Omental fat pad (tissue), 4 donors: Measurements from ENCODE around the gene NAPA. TPM values are rescaled to one million over a fixed set of nuclear protein-coding genes. Genes with fewer than 3 reads are reported as not detected.
A peak's percentile ranks its signal among the peaks of the same experiment; 100 is the strongest.

Experiments
- ATAC-seq: fragments of 150-250 bp; one replicate; pipeline ENCODE4 v1.9.1; 2016; ENCODE audit warnings: mild to moderate bottlenecking, moderate library complexity; ENCODE audit not compliant: low FRiP score
- DNase-seq: peaks from one replicate; pipeline ENCODE4 v3.0.0-alpha.2; 2019; ENCODE audit warnings: low spot score
- total RNA-seq, 4 donors: library from RNA; depleted of rRNA; stranded (reverse); fragments of >200 nt; gene quantifications; one replicate each; pipeline ENCODE4 v1.1.0, GENCODE V29; 2016
- TF ChIP-seq, protein P1 (sequence below), 3 donors: fragments of 450-650 bp; IDR thresholded peaks; one replicate each; pipeline ENCODE4 v1.5.1; 2016 to 2017; ENCODE audit warnings: antibody characterized with exemption in 3 of 3, mild to moderate bottlenecking in 3 of 3, moderate library complexity in 2 of 3

The NAPA gene
- total RNA-seq, 4 donors from 2014 or later, result 77.5 to 83.6 (median 81.0) TPM

DNA sequence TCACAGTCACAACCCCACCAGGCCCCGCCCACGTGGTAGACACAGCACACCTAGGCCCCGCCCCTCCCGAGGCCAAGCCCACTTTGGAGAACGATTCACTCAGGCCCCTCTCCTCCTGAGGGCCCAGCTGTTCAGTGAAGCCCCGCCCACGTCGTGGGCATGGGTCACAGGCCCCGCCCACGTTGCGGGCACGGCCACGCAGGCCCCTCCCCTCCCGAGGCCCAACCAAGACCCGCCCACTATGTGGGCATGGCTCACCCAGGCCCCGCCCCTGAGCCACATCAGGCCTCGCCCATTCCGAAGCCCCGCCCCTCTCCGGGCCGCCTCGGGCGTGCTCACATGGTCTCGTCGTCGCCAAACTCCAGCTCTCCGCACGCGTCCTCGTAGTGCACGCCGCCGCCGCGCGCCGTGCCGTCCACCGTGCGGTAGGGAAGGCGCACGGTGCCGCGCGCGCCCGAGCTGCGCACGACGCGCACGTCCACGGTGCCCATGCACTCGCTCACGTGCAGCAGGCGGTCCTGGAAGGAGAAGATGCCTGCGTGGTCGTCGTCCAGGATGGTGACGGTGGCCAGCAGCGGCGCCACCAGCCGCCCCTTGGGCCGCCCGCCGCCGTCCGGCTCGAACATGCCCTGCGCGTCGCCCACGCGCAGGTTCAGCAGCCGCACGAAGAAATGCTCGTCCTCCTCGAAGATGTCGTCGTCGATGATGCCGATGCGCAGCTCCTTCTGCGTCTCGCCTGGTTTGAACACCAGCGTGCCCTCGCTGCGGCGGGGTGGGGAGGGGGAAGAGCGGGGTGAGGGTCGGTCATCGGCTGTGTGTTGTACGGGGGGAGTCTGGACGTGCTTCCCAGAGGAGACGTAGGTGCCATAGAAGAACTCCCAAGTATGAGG is 67.1 kb downstream of the NAPA start:
- DNase-seq (no peak), ATAC-seq (peak; percentile 9)
- TF ChIP-seq, protein P1, sequence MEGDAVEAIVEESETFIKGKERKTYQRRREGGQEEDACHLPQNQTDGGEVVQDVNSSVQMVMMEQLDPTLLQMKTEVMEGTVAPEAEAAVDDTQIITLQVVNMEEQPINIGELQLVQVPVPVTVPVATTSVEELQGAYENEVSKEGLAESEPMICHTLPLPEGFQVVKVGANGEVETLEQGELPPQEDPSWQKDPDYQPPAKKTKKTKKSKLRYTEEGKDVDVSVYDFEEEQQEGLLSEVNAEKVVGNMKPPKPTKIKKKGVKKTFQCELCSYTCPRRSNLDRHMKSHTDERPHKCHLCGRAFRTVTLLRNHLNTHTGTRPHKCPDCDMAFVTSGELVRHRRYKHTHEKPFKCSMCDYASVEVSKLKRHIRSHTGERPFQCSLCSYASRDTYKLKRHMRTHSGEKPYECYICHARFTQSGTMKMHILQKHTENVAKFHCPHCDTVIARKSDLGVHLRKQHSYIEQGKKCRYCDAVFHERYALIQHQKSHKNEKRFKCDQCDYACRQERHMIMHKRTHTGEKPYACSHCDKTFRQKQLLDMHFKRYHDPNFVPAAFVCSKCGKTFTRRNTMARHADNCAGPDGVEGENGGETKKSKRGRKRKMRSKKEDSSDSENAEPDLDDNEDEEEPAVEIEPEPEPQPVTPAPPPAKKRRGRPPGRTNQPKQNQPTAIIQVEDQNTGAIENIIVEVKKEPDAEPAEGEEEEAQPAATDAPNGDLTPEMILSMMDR (IDR thresholded peaks at IDR 0.05), result no peak

DNA sequence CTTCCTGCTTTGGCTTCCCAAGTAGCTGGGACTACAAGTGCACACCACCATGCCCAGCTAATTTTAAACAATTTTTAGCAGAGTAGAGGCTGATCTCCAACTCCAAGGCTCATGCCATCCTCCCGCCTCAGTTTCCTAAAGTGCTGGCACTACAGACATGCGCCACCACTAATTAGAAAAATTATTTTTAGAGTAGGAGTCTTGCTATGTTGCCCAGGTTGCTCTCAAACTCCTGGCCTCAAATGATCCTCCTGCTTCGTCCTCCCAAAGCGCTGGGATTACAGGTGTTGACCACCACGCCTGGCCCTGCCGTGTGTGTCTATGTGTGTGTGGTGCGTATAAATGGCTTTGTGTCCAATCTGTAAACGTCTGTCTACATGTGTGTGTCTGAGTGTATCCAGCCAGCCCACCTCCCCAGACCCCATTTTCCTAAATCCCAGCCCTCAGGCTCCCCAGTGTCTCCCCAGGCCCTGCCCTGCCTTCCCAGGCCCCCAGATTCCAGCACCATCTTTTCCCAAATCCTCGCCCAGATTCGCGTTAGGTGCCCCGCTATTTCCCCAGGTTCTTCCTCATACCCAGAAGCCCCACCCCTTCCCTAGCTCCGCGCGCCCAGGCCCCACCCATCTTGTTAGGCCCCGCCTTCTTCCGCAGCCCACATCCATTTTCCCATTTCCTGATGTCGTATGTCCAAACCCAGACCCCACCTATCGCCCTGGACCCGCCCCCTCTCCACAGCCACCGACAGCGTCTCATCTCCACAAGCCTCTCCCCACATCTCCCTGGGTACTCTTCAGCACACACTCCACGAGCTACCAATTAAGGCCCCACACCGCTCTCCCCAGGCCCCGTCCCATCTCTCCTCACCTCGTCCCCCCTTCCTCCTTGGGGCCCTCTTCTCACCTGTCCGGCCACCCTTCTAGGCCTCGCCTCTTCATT is 68.1 kb downstream of the NAPA start:
- ATAC-seq (no peak), DNase-seq (no peak)
- TF ChIP-seq, protein P1 (IDR thresholded peaks at IDR 0.05), result no peak

DNA sequence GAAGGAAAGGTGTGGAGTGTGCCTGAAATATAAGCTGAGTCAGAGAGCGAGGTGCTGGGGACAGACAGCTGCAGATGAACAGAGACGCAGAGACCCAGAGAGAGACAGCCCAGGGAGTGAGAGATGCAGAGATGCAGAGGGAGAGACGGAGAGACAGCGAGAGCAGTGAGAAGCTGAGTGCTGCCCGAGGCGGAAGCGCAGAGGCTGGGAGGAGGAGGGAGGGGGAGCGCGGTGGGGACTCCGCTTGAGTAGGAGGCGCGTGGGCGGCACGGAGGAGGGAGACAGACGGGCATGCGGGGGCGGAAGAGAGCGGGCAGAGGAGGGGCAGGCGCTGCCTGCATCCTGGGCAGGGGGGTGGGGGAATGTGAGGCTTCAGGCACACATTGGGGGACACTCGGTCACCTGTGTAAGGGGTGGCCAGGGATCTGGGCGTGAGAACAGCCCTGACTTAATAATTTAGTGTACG is 68.9 kb downstream of the NAPA start:
- TF ChIP-seq, protein P1 (IDR thresholded peaks at IDR 0.05), result no peak
- ATAC-seq (no peak), DNase-seq (no peak)

DNA sequence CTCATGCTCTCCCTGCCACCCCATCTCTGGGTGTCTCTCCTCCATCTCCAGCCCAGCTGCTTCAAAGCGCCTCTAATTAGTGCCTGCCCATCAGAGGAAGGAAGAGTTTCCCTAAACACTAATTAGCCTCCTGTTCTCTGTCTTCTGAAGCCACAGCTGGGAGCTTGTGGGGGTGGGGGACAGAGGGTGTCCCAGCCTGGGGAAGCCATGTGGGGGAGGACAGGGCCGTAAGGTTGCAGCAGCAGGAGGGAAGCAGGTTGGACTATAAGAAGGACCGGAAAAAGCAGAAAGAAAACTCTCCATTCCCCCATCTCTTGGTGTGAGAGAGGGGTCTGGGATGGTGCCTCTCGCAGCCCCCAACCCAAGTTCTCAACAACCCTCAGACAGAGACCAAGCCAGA is 69.3 kb downstream of the NAPA start:
- TF ChIP-seq, protein P1 (IDR thresholded peaks at IDR 0.05), result no peak
- ATAC-seq, result no peak
- no peak for DNase-seq

DNA sequence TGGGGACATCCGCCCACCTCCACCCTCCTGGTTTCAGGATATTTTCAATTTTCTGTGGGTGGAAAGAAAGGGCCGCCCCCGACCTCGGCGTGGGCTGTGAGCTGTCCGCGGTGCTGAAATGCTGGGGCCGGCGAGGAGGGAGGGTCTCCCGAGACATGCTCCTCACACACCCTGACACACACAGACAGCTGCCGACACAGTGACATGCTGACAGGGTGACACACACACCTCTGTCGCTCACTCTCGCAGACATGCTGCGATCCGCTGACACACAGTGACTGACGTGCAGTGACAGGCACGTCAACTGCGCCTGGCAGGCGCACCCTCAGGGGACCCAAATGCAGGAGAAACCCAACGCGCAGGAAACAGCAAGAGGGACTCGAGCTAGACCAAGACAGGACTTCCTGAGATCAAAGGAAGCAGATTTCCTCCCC is 70.5 kb downstream of the NAPA start:
- DNase-seq (no peak), ATAC-seq (no peak)
- TF ChIP-seq, protein P1 (IDR thresholded peaks at IDR 0.05), result no peak

DNA sequence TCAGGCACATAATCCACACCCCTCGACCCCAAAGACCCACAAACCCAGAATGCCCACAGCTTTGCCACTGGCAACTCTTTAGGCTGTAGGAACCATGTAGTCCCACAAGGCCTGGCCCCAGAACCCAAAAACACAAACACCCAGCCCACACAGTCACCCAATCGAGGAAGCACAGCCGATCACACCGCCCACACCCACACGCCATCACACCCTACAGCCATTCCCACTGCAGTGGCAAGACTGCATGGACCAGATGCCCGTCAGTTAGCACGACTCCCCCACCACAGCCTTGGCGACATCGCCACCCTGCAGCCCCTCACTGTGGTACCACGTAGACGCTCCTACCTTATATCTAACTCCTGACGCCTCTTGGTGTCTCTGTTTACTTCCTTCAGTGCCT is 71.5 kb downstream of the NAPA start:
- TF ChIP-seq, protein P1 (IDR thresholded peaks at IDR 0.05), result no peak
- DNase-seq (no peak), ATAC-seq (no peak)
